Measurements from ENCODE around the gene EIF4G3.

GRCh38 chr1:21048462-21048861, 128.2 kb downstream of the EIF4G3 start:
- TF ChIP-seq POLR2A (IDR thresholded peaks at IDR 0.05), result no peak
- no peak for TF ChIP-seq CTCF (IDR thresholded peaks at IDR 0.05)

All from lower leg skin (tissue), 3 donors.